Esophagus squamous epithelium (tissue), 4 donors: Measurements from ENCODE around the gene REP15.

ENCODE experiments used
- POLR2A ChIP-seq, 4 donors: fragments of 450-650 bp; IDR thresholded peaks; one replicate each; pipeline ENCODE4 v1.6.1; 2017; ENCODE audit warnings: antibody characterized with exemption in 4 of 4, mild to moderate bottlenecking in 4 of 4, moderate library complexity in 3 of 4
- TF ChIP-seq, protein P1 (sequence below), 6 experiments: fragments of 450-650 bp in 4 of 6; fragments of 200-600 bp in 2 of 6; sonication (generic) in 2 of 6; IDR thresholded peaks; one replicate each; pipeline ENCODE4 v1.5.1; 2016 to 2019; ENCODE audit warnings: antibody characterized with exemption in 6 of 6, mild to moderate bottlenecking in 4 of 6, moderate library complexity in 4 of 6

DNA sequence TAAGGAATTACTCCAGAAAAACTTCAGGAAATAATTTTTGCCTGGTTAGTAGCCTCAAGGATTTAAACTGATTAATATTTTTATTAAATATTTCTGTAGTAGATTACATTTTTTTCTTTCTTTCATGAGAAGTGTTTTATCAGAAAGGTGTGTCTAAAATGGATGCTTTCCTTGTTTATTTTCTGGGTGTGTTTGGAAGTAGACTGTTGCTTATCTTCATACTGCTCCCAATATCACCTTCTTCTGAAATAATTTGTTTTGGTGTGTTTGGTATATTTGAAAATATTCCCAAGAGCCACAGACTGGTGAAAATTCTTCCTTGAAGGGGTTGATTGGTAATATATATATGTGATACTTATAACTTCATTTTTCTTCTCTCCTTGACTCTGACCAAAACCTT is 10.1 kb upstream of the REP15 start:
- TF ChIP-seq, protein P1, sequence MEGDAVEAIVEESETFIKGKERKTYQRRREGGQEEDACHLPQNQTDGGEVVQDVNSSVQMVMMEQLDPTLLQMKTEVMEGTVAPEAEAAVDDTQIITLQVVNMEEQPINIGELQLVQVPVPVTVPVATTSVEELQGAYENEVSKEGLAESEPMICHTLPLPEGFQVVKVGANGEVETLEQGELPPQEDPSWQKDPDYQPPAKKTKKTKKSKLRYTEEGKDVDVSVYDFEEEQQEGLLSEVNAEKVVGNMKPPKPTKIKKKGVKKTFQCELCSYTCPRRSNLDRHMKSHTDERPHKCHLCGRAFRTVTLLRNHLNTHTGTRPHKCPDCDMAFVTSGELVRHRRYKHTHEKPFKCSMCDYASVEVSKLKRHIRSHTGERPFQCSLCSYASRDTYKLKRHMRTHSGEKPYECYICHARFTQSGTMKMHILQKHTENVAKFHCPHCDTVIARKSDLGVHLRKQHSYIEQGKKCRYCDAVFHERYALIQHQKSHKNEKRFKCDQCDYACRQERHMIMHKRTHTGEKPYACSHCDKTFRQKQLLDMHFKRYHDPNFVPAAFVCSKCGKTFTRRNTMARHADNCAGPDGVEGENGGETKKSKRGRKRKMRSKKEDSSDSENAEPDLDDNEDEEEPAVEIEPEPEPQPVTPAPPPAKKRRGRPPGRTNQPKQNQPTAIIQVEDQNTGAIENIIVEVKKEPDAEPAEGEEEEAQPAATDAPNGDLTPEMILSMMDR (IDR thresholded peaks at IDR 0.05): no peak
- no peak for TF ChIP-seq POLR2A (IDR thresholded peaks at IDR 0.05)
